IPS DF 6.9 (cell line): ENCODE measurements around the gene BBOX1.

Experiments
- DNase-seq: peaks from one replicate; pipeline ENCODE4 v3.0.0-alpha.2; 2013; ENCODE audit warnings: low read depth, low spot score
- H3K27ac ChIP-seq: one replicate; pipeline ENCODE4 v1.5.1; 2013; ENCODE audit warnings: low read length, control low read depth
- H3K27me3 ChIP-seq: 2 replicates; pipeline ENCODE4 v1.6.1; 2013; ENCODE audit warnings: mild to moderate bottlenecking, low read length; ENCODE audit not compliant: control insufficient read depth, insufficient read depth
- H3K36me3 ChIP-seq: 2 replicates; pipeline ENCODE4 v1.6.1; 2013; ENCODE audit warnings: low read length; ENCODE audit not compliant: control insufficient read depth, insufficient read depth
- H3K4me1 ChIP-seq: 2 replicates; pipeline ENCODE4 v1.6.1; 2013; ENCODE audit warnings: low read length; ENCODE audit not compliant: control insufficient read depth, insufficient read depth
- H3K4me3 ChIP-seq: 2 replicates; pipeline ENCODE4 v1.5.1; 2013; ENCODE audit warnings: mild to moderate bottlenecking, low read length
- H3K9me3 ChIP-seq: 2 replicates; pipeline ENCODE4 v1.6.1; 2013; ENCODE audit warnings: low read length, inconsistent platforms; ENCODE audit not compliant: control insufficient read depth, insufficient read depth
- WGBS: extraction: QIAGEN DNeasy Blood & Tissue Kit; methylation state at CpG from one replicate; pipeline ENCODE4 v1.1.7; 2013; ENCODE audit warnings: mixed read lengths, missing lambda C conversion rate; ENCODE audit not compliant: insufficient read length, insufficient coverage; 5-methylcytosine and 5-hydroxymethylcytosine counted together

The BBOX1 gene

GRCh38 chr11:27025957-27026733 lies 14.5 kb upstream of the BBOX1 start:
- H3K4me1 ChIP-seq, result no peaks in the 10 kb centered on the region
- no peak for DNase-seq
- H3K4me3 ChIP-seq, result no peak overlapping the region
- no peaks in the 10 kb centered on the region for H3K9me3 ChIP-seq
- no peaks in the 10 kb centered on the region for H3K36me3 ChIP-seq
- WGBS, result no CpG with 5 or more reads among the region's 8 CpGs
- no peaks in the 10 kb centered on the region for H3K27me3 ChIP-seq
- no peak overlapping the region for H3K27ac ChIP-seq

- Histone ChIP-seq H3K9me3 (no peaks in the 10 kb centered on the region), H3K27ac (no peak overlapping the region), H3K36me3 (no peaks in the 10 kb centered on the region), H3K4me3 (no peak overlapping the region), H3K27me3 (no peaks in the 10 kb centered on the region), H3K4me1 (no peaks in the 10 kb centered on the region)
- WGBS, result no CpG with 5 or more reads among the region's 1 CpG
- no peak for DNase-seq
Observed at GRCh38 chr11:27028561-27028965, 12.1 kb upstream of the BBOX1 start.

GRCh38 chr11:27029966-27030365 lies 10.6 kb upstream of the BBOX1 start:
- DNase-seq, result no peak
- Histone ChIP-seq H3K27me3 (no peaks in the 10 kb centered on the region), H3K27ac (no peak overlapping the region), H3K4me3 (no peak overlapping the region), H3K9me3 (no peaks in the 10 kb centered on the region), H3K4me1 (no peaks in the 10 kb centered on the region), H3K36me3 (no peaks in the 10 kb centered on the region)
- no CpG with 5 or more reads among the region's 1 CpG for WGBS

GRCh38 chr11:27031754-27032153 lies 8.9 kb upstream of the BBOX1 start:
- no peaks in the 10 kb centered on the region for H3K27me3 ChIP-seq
- no CpG with 5 or more reads among the region's 5 CpGs for WGBS
- H3K4me1 ChIP-seq, result no peaks in the 10 kb centered on the region
- no peaks in the 10 kb centered on the region for H3K9me3 ChIP-seq
- no peaks in the 10 kb centered on the region for H3K36me3 ChIP-seq
- no peak overlapping the region for H3K4me3 ChIP-seq
- DNase-seq, result no peak
- H3K27ac ChIP-seq, result no peak overlapping the region

DNA sequence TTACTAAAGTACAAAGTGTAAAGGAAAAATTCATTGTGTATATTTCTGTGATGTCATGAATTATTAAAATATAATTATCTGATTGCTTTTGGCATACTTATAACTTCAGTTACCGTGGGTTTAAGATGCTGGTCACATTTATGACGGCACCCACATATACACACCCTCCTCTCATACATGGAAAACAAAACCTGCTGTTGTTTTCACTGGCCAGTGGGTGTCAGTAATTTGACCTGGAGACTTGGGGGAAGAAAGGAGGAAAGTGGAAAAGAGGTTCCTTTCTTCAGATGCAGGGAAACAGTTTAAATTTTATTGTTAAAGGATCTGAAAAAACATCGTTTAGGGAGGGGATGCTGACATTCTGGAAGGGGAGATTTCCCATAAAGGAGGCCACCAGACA lies 742 bp upstream of the BBOX1 start:
- no peak for DNase-seq
- Histone ChIP-seq H3K9me3 (no peaks in the 10 kb centered on the region), H3K4me3 (no peak overlapping the region), H3K4me1 (no peaks in the 10 kb centered on the region; the same call in 1 of the 2 replicates), H3K36me3 (no peaks in the 10 kb centered on the region), H3K27me3 (no peaks in the 10 kb centered on the region), H3K27ac (no peak overlapping the region)
- no CpG with 5 or more reads among the region's 3 CpGs for WGBS

- no peak overlapping the region for H3K4me3 ChIP-seq
- no CpG with 5 or more reads among the region's 2 CpGs for WGBS
- DNase-seq, result no peak
- H3K4me1 ChIP-seq, result no peaks in the 10 kb centered on the region; the same call in 1 of the 2 replicates
- no peak overlapping the region for H3K27ac ChIP-seq
- H3K36me3 ChIP-seq, result no peaks in the 10 kb centered on the region
- no peaks in the 10 kb centered on the region for H3K9me3 ChIP-seq
- no peaks in the 10 kb centered on the region for H3K27me3 ChIP-seq
Observed at GRCh38 chr11:27041141-27041899, 705 bp downstream of the BBOX1 start.

DNA sequence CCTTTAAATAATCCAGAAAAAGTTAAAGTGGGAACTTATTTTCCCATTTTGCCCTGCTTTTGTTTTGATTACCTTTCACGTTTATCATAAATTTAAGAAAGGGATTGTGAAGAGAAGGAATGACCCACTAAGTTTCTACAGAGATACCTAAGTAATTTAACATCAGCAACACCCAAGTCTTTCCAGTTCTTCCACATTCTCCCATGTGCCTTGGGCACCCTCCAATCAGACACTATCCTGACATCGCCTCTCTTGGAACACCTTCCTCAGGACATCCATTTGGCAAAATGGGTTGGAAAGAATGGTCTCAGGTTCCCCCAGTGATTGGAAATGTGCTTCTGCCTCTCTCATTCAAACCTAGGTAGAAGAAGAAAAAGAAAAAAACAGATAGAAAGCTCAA lies 6.3 kb downstream of the BBOX1 start:
- no peak for DNase-seq
- no peak overlapping the region for H3K27ac ChIP-seq

DNA sequence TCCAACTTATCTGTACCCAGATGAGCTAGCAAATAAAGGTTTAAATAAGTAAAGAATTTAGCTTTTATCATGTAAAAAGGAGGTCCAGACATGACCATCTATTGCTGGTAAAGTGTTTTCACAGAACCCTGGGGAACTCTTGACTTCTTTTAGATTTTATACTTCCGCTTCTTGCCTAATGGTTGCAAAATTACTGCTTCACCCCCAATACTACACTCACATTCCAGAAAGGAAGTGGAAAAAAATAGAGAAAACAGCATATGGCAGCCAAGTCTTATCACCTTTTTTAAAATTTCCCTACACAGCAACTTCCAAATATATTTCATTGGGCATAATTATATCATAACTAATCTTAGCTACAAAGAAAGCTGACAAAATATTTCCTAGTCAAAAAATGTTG lies 12.1 kb downstream of the BBOX1 start:
- WGBS, result no CpG with 5 or more reads among the region's 1 CpG
- Histone ChIP-seq H3K36me3 (no peaks in the 10 kb centered on the region), H3K4me1 (no peaks in the 10 kb centered on the region), H3K27me3 (no peaks in the 10 kb centered on the region), H3K9me3 (no peaks in the 10 kb centered on the region), H3K27ac (no peak overlapping the region), H3K4me3 (no peak overlapping the region)
- DNase-seq, result no peak

More for the DNA sequence above, 6.3 kb downstream of the BBOX1 start:
- Histone ChIP-seq H3K9me3 (no peaks in the 10 kb centered on the region), H3K36me3 (no peaks in the 10 kb centered on the region), H3K4me3 (no peak overlapping the region), H3K4me1 (no peaks in the 10 kb centered on the region), H3K27me3 (no peaks in the 10 kb centered on the region)
- no CpG with 5 or more reads among the region's 2 CpGs for WGBS

DNA sequence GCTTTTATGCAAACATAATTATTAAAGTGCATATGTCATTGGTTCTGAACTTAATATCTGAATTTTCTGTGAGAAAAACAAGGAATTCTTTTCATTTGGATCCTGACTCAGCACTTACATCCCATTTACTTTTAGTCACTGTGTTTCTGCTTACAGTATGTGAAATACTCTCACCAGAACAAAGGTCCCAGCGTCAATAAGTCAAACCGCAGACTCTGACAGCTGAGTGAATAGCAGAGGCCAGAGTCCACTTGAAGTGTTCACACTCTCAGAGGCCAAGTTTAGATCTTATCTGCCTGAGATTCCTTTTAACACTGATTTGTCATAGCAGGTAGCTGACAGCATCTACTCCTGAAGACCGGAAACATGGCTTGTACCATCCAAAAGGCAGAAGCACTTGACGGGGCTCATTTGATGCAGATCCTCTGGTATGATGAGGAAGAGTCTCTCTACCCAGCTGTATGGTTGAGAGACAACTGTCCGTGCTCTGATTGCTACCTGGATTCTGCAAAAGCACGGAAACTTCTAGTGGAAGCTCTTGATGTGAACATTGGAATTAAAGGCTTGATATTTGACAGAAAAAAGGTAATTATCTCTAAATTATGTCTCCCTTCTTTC lies 14.6 kb downstream of the BBOX1 start:
- H3K4me3 ChIP-seq, result no peak overlapping the region
- no peaks in the 10 kb centered on the region for H3K36me3 ChIP-seq
- H3K27ac ChIP-seq, result no peak overlapping the region
- no peak for DNase-seq
- 0 out of 2 replicates have a peak, but pooled peaks cover under 1% of the 10 kb centered on the region for H3K27me3 ChIP-seq
- H3K4me1 ChIP-seq, result no peaks in the 10 kb centered on the region
- no peaks in the 10 kb centered on the region for H3K9me3 ChIP-seq
- WGBS, result no CpG with 5 or more reads among the region's 6 CpGs

GRCh38 chr11:27057091-27057780 lies 16.6 kb downstream of the BBOX1 start:
- Histone ChIP-seq H3K27me3 (0 out of 2 replicates have a peak, but pooled peaks cover 1% of the 10 kb centered on the region), H3K4me3 (no peak overlapping the region), H3K27ac (no peak overlapping the region), H3K9me3 (no peaks in the 10 kb centered on the region), H3K36me3 (no peaks in the 10 kb centered on the region), H3K4me1 (no peaks in the 10 kb centered on the region)
- 100% methylated on average over 1 of the region's 6 CpGs for WGBS
- DNase-seq, result no peak
